Mesenchymal stem cell (in vitro differentiated cells and primary cell): ENCODE data around the gene TIGAR. TPM values are rescaled to one million over a fixed set of nuclear protein-coding genes. Genes with fewer than 3 reads are reported as not detected.
A peak's percentile ranks its signal among the peaks of the same experiment; 100 is the strongest.

ENCODE experiments used
- DNase-seq: peaks from one replicate; pipeline ENCODE4 v3.0.0-alpha.2; 2013
- H2AFZ ChIP-seq: one replicate; pipeline ENCODE4 v1.6.1; 2013; ENCODE audit warnings: low read depth, mild to moderate bottlenecking, control low read depth, inconsistent platforms, low read length, moderate library complexity
- H2AK5ac ChIP-seq: 2 replicates; pipeline ENCODE4 v1.6.1; 2013; ENCODE audit warnings: low read length, moderate library complexity, mild to moderate bottlenecking, inconsistent platforms; ENCODE audit not compliant: severe bottlenecking
- H2BK120ac ChIP-seq: one replicate; pipeline ENCODE4 v1.6.1; 2013; ENCODE audit warnings: low read depth, mild to moderate bottlenecking, inconsistent platforms, low read length, moderate library complexity
- H2BK12ac ChIP-seq, 2 experiments: one replicate each; pipeline ENCODE4 v1.6.1; 2013; ENCODE audit warnings: inconsistent platforms in 2 of 2, low read length in 2 of 2, mild to moderate bottlenecking in 2 of 2, moderate library complexity in 2 of 2, control low read depth in 1 of 2
- H2BK15ac ChIP-seq: one replicate; pipeline ENCODE4 v1.6.1; 2013; ENCODE audit warnings: mild to moderate bottlenecking, low read depth, inconsistent platforms; ENCODE audit not compliant: poor library complexity, severe bottlenecking
- H2BK5ac ChIP-seq: 2 replicates; pipeline ENCODE4 v1.6.1; 2013; ENCODE audit warnings: low read depth, mild to moderate bottlenecking, low read length, control low read depth, inconsistent platforms; ENCODE audit not compliant: poor library complexity, severe bottlenecking
- H3K14ac ChIP-seq, 2 experiments: one replicate each; pipeline ENCODE4 v1.6.1; 2013; ENCODE audit warnings: inconsistent platforms in 2 of 2, low read length in 2 of 2, control low read depth in 1 of 2, mild to moderate bottlenecking in 1 of 2, moderate library complexity in 1 of 2
- H3K18ac ChIP-seq, 2 experiments: one replicate each; pipeline ENCODE4 v1.6.1; 2013; ENCODE audit warnings: inconsistent platforms in 2 of 2, low read length in 2 of 2, control low read depth in 1 of 2, low read depth in 1 of 2, mild to moderate bottlenecking in 1 of 2
- H3K23ac ChIP-seq, 2 experiments: one replicate each; pipeline ENCODE4 v1.6.1; 2013; ENCODE audit warnings: inconsistent platforms in 2 of 2, low read length in 2 of 2, mild to moderate bottlenecking in 2 of 2, moderate library complexity in 2 of 2, control low read depth in 1 of 2
- H3K27ac ChIP-seq: 2 replicates; pipeline ENCODE4 v1.5.1; 2013; ENCODE audit warnings: mild to moderate bottlenecking, moderate library complexity, low read length, control low read depth, inconsistent platforms; ENCODE audit not compliant: poor library complexity, severe bottlenecking
- H3K27me3 ChIP-seq, 2 experiments: 2 replicates each; pipeline versions ENCODE4 v1.6.1 to v1.7.0; 2013; ENCODE audit warnings: low read length in 2 of 2, mild to moderate bottlenecking in 2 of 2, moderate library complexity in 2 of 2, control low read depth in 1 of 2, inconsistent platforms in 1 of 2; ENCODE audit not compliant: control insufficient read depth in 1 of 2, insufficient read depth in 1 of 2
- H3K36me3 ChIP-seq, 2 experiments: 2 replicates each; pipeline versions ENCODE4 v1.6.1 to v1.7.0; 2013; ENCODE audit warnings: low read length in 2 of 2, control low read depth in 1 of 2, inconsistent platforms in 1 of 2, low read depth in 1 of 2, mild to moderate bottlenecking in 1 of 2; ENCODE audit not compliant: insufficient read depth in 2 of 2, control insufficient read depth in 1 of 2
- H3K4ac ChIP-seq, 2 experiments: one replicate each; pipeline ENCODE4 v1.6.1; 2013; ENCODE audit warnings: inconsistent platforms in 2 of 2, low read length in 2 of 2, mild to moderate bottlenecking in 2 of 2, moderate library complexity in 2 of 2, control low read depth in 1 of 2, low read depth in 1 of 2
- H3K4me1 ChIP-seq: 2 replicates; pipeline ENCODE4 v1.6.1; 2013; ENCODE audit warnings: low read depth, low read length, control low read depth; ENCODE audit not compliant: control insufficient read depth, insufficient read depth
- H3K4me2 ChIP-seq: 2 replicates; pipeline ENCODE4 v1.6.1; 2013; ENCODE audit warnings: low read length, mild to moderate bottlenecking, inconsistent platforms; ENCODE audit not compliant: poor library complexity, severe bottlenecking
- H3K4me3 ChIP-seq, 2 experiments: 2 replicates each; pipeline versions ENCODE4 v1.5.1 to v1.7.0; 2013; ENCODE audit warnings: low read length in 2 of 2, mild to moderate bottlenecking in 2 of 2, control low read depth in 1 of 2, low read depth in 1 of 2; ENCODE audit not compliant: insufficient read depth in 1 of 2
- H3K79me1 ChIP-seq: replicated peaks from 2 replicates; pipeline ENCODE4 v1.6.1; 2013; ENCODE audit warnings: mild to moderate bottlenecking, control low read depth, low read length, inconsistent platforms; ENCODE audit not compliant: poor library complexity, severe bottlenecking
- H3K9ac ChIP-seq: 2 replicates; pipeline ENCODE4 v1.7.0; 2013; ENCODE audit warnings: mild to moderate bottlenecking, low read length, moderate library complexity
- H3K9me3 ChIP-seq: 2 replicates; pipeline ENCODE4 v1.7.0; 2013; ENCODE audit warnings: mild to moderate bottlenecking, low read length; ENCODE audit not compliant: control insufficient read depth
- H4K8ac ChIP-seq: one replicate; pipeline ENCODE4 v1.6.1; 2013; ENCODE audit warnings: inconsistent platforms, mild to moderate bottlenecking, low read length, moderate library complexity
- H4K91ac ChIP-seq: one replicate; pipeline ENCODE4 v1.6.1; 2013; ENCODE audit warnings: mild to moderate bottlenecking, low read length, inconsistent platforms
- WGBS: methylation state at CpG from one replicate; pipeline ENCODE4 v1.1.7; 2013; ENCODE audit warnings: mixed read lengths; 5-methylcytosine and 5-hydroxymethylcytosine counted together
- polyA plus RNA-seq, 2 experiments: library from polyadenylated mRNA; stranded (reverse); fragments of 200-250 nt; gene quantifications; one replicate each; pipeline ENCODE4 v1.2.3, GENCODE V29; 2013

TIGAR gene
- 24.2 TPM for polyA plus RNA-seq (2013, experiment 1 of 2)
- polyA plus RNA-seq (2013, experiment 2 of 2): 25.9 TPM

GRCh38 chr12:4320853-4321701 is at the start of gene TIGAR:
TIGAR (plus strand) TSS chr12:4321213; CDS start chr12:4321272, 59 bp downstream.
- under 1% methylated on average over 57 of the region's 76 CpGs for WGBS

GRCh38 chr12:4271717-4272423 is 49.1 kb upstream of the TIGAR start:
- peak overlapping the region; percentile 85 to 96 for H3K18ac ChIP-seq
- WGBS: 1% methylated on average over 30 of the region's 43 CpGs
- no peak overlapping the region for H2AFZ ChIP-seq
- H3K27ac ChIP-seq: peak overlapping the region; percentile 35
- peaks cover 6 to 8% of the 10 kb centered on the region in 2 experiments for H3K36me3 ChIP-seq
- H3K27me3 ChIP-seq: peaks cover 36 to 78% of the 10 kb centered on the region in 2 experiments
- peak overlapping the region in 1 of 2 experiments; percentile 12 for H3K14ac ChIP-seq
- peak overlapping the region; percentile 52 for H2BK15ac ChIP-seq
- no peak overlapping the region for H3K23ac ChIP-seq
- H2AK5ac ChIP-seq: no peak overlapping the region
- DNase-seq: peak; percentile 83
- peak overlapping the region; percentile 60 for H4K91ac ChIP-seq
- peak overlapping the region; percentile 26 to 91 for H3K4me3 ChIP-seq
- peak overlapping the region; percentile 75 for H3K9ac ChIP-seq
- no peaks in the 10 kb centered on the region for H3K9me3 ChIP-seq
- peaks cover 32% of the 10 kb centered on the region for H3K4me1 ChIP-seq
- H3K4me2 ChIP-seq: peak overlapping the region; percentile 91
- peak overlapping the region in 1 of 2 experiments; percentile 98 for H2BK12ac ChIP-seq
- peak overlapping the region; percentile 39 for H4K8ac ChIP-seq
- H3K79me1 ChIP-seq: peaks cover 10% of the 10 kb centered on the region
- H3K4ac ChIP-seq: peak overlapping the region in 1 of 2 experiments; percentile 60
- peak overlapping the region; percentile 1 for H2BK120ac ChIP-seq
- H2BK5ac ChIP-seq: no peak overlapping the region

More at GRCh38 chr12:4320853-4321701, at the start of gene TIGAR:
- Histone ChIP-seq H2BK120ac (peak within 1 kb of the TSS; percentile 82), H3K9ac (peak within 1 kb of the TSS; percentile 99), H3K4me1 (peaks cover 7% of the 10 kb centered on the region), H2AFZ (peak within 1 kb of the TSS; percentile 93), H4K91ac (peak within 1 kb of the TSS; percentile 56), H2BK12ac (peak within 1 kb of the TSS in 1 of 2 experiments; percentile 54), H3K4me3 (peak within 1 kb of the TSS; percentile 90 to 100), H2BK15ac (peak within 1 kb of the TSS; percentile 99), H2AK5ac (peak within 1 kb of the TSS; percentile 38), H3K9me3 (no peaks in the 10 kb centered on the region), H3K14ac (peak within 1 kb of the TSS in 1 of 2 experiments; percentile 90), H3K23ac (no peak within 1 kb of the TSS), H3K18ac (peak within 1 kb of the TSS; percentile 89 to 96), H3K27ac (peak within 1 kb of the TSS; percentile 95), H3K4me2 (peak within 1 kb of the TSS; percentile 90), H3K4ac (peak within 1 kb of the TSS; percentile 82 to 92), H3K27me3 (no peaks in the 10 kb centered on the region), H2BK5ac (peak within 1 kb of the TSS; percentile 95), H3K79me1 (no peaks in the 10 kb centered on the region), H4K8ac (peak within 1 kb of the TSS; percentile 94), H3K36me3 (peaks cover 5 to 12% of the 10 kb centered on the region in 2 experiments)
- peak; percentile 95 for DNase-seq

GRCh38 chr12:4272424-4273272 is 48.4 kb upstream of the TIGAR start:
- Histone ChIP-seq H3K9me3 (no peaks in the 10 kb centered on the region), H3K9ac (peak overlapping the region; percentile 41)

More at GRCh38 chr12:4272424-4273272, 48.4 kb upstream of the TIGAR start:
- Histone ChIP-seq H2BK15ac (peak overlapping the region; percentile 91), H3K27me3 (peaks cover 33 to 75% of the 10 kb centered on the region in 2 experiments), H2AFZ (no peak overlapping the region), H3K4me1 (peaks cover 32% of the 10 kb centered on the region), H3K23ac (no peak overlapping the region), H3K18ac (peak overlapping the region; percentile 85 to 96), H3K4me2 (peak overlapping the region; percentile 78), H4K91ac (peak overlapping the region; percentile 67), H2BK12ac (peak overlapping the region; percentile 46 to 98), H2BK5ac (no peak overlapping the region), H2AK5ac (peak overlapping the region; percentile 62), H3K4me3 (peak overlapping the region; percentile 42 to 91), H3K79me1 (peaks cover 15% of the 10 kb centered on the region), H2BK120ac (peak overlapping the region; percentile 1), H3K36me3 (peaks cover 10 to 13% of the 10 kb centered on the region in 2 experiments), H3K4ac (peak overlapping the region; percentile 60), H3K27ac (no peak overlapping the region), H3K14ac (peak overlapping the region in 1 of 2 experiments; percentile 12), H4K8ac (peak overlapping the region; percentile 41)
- peak; percentile 78 for DNase-seq
- 2% methylated on average over 53 of the region's 62 CpGs for WGBS
